Measurements from ENCODE around the gene FBXL13.

FBXL13 gene

DNA sequence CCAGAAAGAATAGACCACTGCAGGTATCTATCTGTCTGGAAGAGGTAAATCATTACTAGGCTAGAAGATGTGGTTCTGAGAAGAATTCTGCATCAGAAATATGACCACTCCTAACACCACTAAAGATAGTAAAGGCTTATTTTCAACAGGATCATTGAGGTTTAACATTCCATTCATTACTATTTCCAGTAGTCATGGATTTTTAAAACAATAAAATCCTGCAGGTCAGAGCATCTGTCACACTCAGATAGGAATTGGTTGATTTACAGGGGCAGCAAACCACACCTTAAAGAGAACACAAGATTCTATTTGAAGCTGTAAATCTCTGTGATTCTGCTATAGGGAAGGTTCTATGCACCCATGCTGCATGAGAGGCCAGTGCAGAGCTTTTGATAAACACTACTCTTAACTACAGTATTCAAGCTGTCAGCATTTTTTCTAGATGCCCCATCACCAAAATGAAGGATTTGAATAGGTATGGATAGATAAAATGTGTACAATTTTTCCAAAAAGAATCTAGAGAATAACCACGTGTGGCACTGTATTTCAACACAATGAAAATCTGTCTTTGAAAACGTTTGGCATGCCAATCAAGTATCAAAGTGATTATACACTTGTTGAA is 147.2 kb downstream of the FBXL13 start:
- TF ChIP-seq, protein P1, sequence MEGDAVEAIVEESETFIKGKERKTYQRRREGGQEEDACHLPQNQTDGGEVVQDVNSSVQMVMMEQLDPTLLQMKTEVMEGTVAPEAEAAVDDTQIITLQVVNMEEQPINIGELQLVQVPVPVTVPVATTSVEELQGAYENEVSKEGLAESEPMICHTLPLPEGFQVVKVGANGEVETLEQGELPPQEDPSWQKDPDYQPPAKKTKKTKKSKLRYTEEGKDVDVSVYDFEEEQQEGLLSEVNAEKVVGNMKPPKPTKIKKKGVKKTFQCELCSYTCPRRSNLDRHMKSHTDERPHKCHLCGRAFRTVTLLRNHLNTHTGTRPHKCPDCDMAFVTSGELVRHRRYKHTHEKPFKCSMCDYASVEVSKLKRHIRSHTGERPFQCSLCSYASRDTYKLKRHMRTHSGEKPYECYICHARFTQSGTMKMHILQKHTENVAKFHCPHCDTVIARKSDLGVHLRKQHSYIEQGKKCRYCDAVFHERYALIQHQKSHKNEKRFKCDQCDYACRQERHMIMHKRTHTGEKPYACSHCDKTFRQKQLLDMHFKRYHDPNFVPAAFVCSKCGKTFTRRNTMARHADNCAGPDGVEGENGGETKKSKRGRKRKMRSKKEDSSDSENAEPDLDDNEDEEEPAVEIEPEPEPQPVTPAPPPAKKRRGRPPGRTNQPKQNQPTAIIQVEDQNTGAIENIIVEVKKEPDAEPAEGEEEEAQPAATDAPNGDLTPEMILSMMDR (IDR thresholded peaks at IDR 0.05; ENCODE audit: low read depth, low read length, missing control alignments) = no peak
- DNase-seq (ENCODE audit: extremely low read depth, low read depth) = no peak
- H3K4me3 ChIP-seq (replicated peaks; ENCODE audit: low read depth, low read length) = no peak overlapping the region

DNA sequence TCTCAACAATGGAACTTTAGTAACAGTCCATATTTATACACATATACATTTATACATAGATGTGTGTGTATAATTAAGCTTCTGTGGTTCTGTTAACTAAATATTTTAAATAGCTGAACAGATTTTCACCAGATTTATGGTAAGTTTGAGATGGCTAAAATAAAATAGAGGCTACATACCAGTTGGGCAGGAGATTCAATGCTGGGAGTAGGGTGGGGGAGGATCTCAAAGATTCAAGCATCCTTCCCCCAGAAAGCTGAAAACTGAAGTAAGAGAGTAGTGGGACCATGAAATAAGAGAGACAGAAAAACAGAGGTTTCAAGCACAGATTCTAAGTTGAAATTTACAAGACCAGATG is 147.8 kb downstream of the FBXL13 start:
- TF ChIP-seq, protein P1 (IDR thresholded peaks at IDR 0.05; ENCODE audit: low read depth, low read length, missing control alignments) = no peak
- H3K4me3 ChIP-seq (replicated peaks; ENCODE audit: low read depth, low read length) = no peak overlapping the region
- DNase-seq (ENCODE audit: extremely low read depth, low read depth) = no peak

DNA sequence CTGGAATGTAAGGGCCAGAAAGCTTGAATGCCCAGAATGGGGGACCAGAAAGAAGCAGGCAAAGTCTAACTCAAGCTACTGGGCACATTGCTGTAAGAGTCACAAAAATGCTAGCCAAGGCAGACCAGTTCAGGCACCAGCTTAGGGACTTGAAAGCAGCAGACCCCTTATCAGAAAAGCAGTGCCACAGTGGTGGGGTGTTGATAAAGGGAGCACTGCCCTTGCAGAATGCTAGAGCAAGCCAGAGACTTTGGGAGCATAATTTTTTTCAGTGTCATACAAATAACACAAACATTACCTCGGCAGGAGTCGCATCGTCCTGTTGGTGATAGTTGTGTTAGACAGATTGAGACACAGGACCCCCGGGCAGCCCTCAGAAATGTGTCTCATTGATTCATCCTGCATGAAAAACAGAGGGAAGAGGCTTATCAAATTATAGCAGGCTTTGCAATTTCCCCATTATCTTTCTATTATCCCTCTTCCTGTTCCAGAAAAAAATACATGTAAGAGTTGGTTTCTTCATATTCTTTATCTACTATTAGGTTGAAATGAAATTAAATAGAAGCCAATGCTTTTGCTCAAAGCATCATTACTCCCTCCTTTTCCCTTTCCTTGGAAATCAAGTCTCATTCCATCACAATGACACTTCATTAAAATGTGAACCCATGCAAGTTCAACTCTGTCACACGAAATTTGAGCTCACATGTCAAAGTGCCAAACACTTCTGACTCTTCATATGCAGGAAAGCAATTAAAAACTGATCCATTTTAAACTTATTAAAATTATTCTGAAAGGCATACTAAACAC is 148.4 kb downstream of the FBXL13 start:
- DNase-seq (ENCODE audit: extremely low read depth, low read depth) = no peak
- H3K4me3 ChIP-seq (replicated peaks; ENCODE audit: low read depth, low read length) = no peak overlapping the region

DNA sequence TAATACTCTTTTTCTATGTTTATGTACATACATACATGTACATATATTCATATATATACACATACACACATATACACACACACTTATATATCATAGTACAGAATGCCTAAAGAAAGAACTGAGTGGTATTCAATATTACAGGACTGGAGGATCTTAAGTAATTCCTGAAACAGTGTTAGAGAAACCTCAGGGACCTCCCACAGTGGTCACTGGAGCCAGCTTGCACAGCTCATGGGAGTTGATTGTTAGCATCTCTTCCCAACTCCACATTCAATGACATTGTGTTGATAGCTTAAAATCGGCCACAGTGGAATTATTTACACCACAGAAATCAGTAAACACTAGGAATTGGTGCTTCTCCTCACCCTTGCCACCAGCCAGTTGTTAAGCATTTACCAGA is 155.8 kb downstream of the FBXL13 start:
- no peak for DNase-seq (ENCODE audit: extremely low read depth, low read depth)
- no peak overlapping the region for H3K4me3 ChIP-seq (replicated peaks; ENCODE audit: low read depth, low read length)
- TF ChIP-seq, protein P1 (IDR thresholded peaks at IDR 0.05; ENCODE audit: low read depth, low read length, missing control alignments) = no peak

More for the DNA sequence above, 148.4 kb downstream of the FBXL13 start:
- TF ChIP-seq, protein P1 (IDR thresholded peaks at IDR 0.05; ENCODE audit: low read depth, low read length, missing control alignments) = no peak

DNA sequence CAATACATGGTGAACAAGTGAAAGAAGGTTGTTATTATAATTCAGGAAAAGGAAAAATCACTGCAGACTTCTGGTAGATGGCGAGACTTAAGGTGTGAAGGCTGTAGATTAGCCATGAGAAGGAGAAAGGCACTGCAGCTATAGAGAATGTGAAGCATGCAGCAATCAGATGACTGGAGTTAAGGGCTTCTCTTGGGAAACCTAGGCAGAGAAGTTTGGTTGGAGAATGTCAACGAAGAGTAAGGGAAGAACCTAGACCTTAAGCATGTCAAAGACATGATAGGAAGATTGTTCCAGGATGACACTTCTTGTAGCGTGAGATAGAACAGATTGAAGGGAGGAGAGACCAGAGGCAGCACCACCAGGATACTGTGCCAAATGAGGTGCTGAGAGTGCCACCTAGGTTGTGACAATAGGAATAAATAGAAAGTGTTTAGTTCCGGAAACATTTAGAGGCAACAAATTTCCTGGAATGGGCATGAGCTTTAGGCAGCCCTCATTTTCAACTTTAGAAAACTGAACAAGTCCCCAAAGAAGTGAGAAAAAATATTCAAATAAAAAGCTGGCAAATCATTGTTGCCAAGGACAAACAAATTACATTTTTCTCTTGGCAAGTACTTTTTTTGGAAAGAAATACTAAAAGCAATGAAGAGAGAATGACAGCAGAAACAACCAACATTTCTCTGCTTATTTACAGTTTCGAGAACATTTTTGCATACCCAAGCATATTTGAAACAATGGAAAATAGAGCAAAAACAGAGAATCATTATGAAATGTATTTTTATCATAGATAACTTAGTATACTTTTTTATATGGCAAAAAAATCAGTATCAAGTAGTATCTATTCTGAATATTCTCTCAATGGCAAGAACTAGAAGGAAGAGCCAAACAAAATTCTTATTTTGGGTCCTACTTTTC is 156.9 kb downstream of the FBXL13 start:
- no peak for DNase-seq (ENCODE audit: extremely low read depth, low read depth)
- no peak overlapping the region for H3K4me3 ChIP-seq (replicated peaks; ENCODE audit: low read depth, low read length)
- TF ChIP-seq, protein P1 (IDR thresholded peaks at IDR 0.05; ENCODE audit: low read depth, low read length, missing control alignments) = no peak

DNA sequence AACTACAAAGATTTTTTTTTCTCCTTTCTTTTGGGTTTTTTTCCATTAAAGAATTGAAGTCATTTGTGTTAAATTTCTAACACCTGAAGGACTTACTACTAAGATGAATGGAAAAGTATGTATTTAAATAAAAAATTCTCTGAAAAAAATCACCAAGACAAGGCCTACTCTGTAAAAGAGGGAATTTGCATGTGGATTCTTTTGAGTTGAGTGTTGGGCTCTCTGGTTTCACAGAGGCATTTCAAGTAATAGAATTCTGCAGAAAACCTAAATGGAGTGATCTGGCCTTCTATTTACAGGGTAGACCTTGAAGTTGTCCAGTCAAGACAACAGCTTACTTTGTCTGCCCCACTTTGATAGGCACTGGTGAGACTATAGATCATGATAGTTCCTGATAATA is 157.7 kb downstream of the FBXL13 start:
- H3K4me3 ChIP-seq (replicated peaks; ENCODE audit: low read depth, low read length) = no peak overlapping the region
- DNase-seq (ENCODE audit: extremely low read depth, low read depth) = no peak
- TF ChIP-seq, protein P1 (IDR thresholded peaks at IDR 0.05; ENCODE audit: low read depth, low read length, missing control alignments) = no peak
